Endothelial cell of umbilical vein (primary cell): ENCODE measurements around the gene KIAA0825.

Experiments
- EZH2 ChIP-seq: IDR thresholded peaks from 2 replicates; pipeline ENCODE4 v1.6.1; 2012; ENCODE audit warnings: borderline replicate concordance, low read depth, mild to moderate bottlenecking, moderate library complexity, low read length, inconsistent platforms; ENCODE audit not compliant: severe bottlenecking
- POLR2A ChIP-seq: IDR thresholded peaks from 2 replicates; pipeline ENCODE4 v1.6.1; 2012; ENCODE audit warnings: low read depth, mild to moderate bottlenecking, control low read depth, low read length
- POLR2AphosphoS5 ChIP-seq: IDR thresholded peaks from 2 replicates; pipeline ENCODE4 v1.6.1; 2012; ENCODE audit warnings: low read depth, mild to moderate bottlenecking, control low read depth, low read length, moderate library complexity; ENCODE audit not compliant: insufficient read depth
- TF ChIP-seq, protein P1 (sequence below): IDR thresholded peaks from 2 replicates; pipeline ENCODE4 v1.6.1; 2011; ENCODE audit not compliant: insufficient read depth, insufficient read length
- TF ChIP-seq, protein P2 (sequence below), 2 donors: IDR thresholded peaks; 1 replicate in 1 of 2; 2 replicates in 1 of 2; pipeline ENCODE4 v1.5.1; 2011; ENCODE audit warnings: low read length in 2 of 2, mild to moderate bottlenecking in 2 of 2, moderate library complexity in 2 of 2, control low read depth in 1 of 2, inconsistent platforms in 1 of 2, low read depth in 1 of 2; ENCODE audit not compliant: insufficient read depth in 1 of 2; ENCODE audit errors: extremely low read depth in 1 of 2

DNA sequence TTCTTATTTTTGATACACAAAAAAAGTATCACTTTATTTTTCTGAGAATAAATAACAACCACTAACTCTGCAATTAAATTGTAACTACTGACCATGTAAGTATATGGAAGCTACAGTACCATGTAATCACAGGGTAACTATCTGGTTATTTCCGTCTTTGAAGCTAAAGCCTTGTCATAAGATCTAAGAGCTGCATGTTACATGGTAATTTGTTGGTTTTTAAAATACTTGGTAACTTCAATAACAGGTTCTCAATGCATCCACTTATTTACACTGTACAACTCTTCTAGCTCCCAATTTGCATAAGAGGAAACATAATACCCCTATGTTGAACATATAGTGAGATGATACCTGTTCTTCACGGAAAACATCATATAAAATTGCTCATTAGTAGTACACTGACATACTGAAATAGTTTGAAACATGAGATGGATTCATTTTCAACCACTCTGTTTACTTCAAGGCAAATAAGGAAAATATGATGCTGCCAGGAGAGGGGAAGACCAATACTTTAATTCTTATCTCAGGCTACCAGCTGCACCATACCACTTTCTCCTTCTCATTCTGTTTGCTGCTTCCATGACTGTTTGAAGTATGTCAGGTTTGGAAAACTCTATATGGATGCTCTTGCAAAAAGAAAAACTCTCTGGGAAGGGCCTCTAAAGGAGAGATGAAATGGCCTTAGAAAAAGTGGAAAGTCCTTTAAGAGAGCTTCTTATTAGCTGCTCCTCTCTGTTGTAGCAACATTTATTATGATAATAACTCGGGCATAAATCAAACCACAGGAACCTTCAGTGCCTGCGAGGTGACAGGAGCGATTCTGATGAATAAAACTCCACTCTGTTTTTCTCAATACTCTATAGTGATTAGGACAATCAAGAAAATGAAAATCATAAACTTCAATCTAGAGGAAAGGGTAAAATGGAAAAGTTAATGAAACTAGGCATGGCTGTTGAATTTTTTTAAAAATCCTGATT lies 150.2 kb downstream of the KIAA0825 start:
- TF ChIP-seq, protein P1, sequence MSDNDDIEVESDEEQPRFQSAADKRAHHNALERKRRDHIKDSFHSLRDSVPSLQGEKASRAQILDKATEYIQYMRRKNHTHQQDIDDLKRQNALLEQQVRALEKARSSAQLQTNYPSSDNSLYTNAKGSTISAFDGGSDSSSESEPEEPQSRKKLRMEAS, result no peak
- TF ChIP-seq, protein P2, sequence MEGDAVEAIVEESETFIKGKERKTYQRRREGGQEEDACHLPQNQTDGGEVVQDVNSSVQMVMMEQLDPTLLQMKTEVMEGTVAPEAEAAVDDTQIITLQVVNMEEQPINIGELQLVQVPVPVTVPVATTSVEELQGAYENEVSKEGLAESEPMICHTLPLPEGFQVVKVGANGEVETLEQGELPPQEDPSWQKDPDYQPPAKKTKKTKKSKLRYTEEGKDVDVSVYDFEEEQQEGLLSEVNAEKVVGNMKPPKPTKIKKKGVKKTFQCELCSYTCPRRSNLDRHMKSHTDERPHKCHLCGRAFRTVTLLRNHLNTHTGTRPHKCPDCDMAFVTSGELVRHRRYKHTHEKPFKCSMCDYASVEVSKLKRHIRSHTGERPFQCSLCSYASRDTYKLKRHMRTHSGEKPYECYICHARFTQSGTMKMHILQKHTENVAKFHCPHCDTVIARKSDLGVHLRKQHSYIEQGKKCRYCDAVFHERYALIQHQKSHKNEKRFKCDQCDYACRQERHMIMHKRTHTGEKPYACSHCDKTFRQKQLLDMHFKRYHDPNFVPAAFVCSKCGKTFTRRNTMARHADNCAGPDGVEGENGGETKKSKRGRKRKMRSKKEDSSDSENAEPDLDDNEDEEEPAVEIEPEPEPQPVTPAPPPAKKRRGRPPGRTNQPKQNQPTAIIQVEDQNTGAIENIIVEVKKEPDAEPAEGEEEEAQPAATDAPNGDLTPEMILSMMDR (IDR thresholded peaks at IDR 0.05; ENCODE audit: extremely low read depth in 1 of 2, insufficient read depth in 1 of 2, low read depth in 1 of 2, low read length in 2 of 2), result no peak
- TF ChIP-seq POLR2A (no peak), EZH2 (no peak), POLR2AphosphoS5 (no peak)
